AG04450 (cell line): ENCODE results near the gene CEP41. TPM values are rescaled to one million over a fixed set of nuclear protein-coding genes. Genes with fewer than 3 reads are reported as not detected.

Experiments used
- CTCF ChIA-PET: fragments of 300-600, 350-600 bp; formaldehyde crosslinking; extraction: SDS; loops from one replicate; lab custom pipeline; 2022; ENCODE audit warnings: antibody characterized with exemption, inconsistent platforms; lab: Charles Lee
- POLR2A ChIA-PET: fragments of 350-600 bp; formaldehyde crosslinking; extraction: SDS; loops from one replicate; lab custom pipeline; 2021; ENCODE audit warnings: antibody characterized with exemption, inconsistent platforms; lab: Yijun Ruan, JAX
- DNase-seq: peaks from one replicate; pipeline ENCODE4 v3.0.0-alpha.2; 2011; ENCODE audit warnings: low read depth, low spot score
- H3K27ac ChIP-seq: one replicate; pipeline ENCODE4 v1.5.1; 2012; ENCODE audit warnings: low read depth, low read length, control low read depth
- H3K27me3 ChIP-seq: one replicate; pipeline ENCODE4 v1.6.0; 2012; ENCODE audit warnings: low read length; ENCODE audit not compliant: control insufficient read depth, insufficient read depth
- H3K4me3 ChIP-seq: 2 replicates; pipeline ENCODE4 v1.5.1; 2011; ENCODE audit warnings: mild to moderate bottlenecking, low read depth, low read length, control low read depth
- H3K9me3 ChIP-seq: 2 replicates; pipeline ENCODE4 v1.5.1; 2012; ENCODE audit warnings: low read length; ENCODE audit not compliant: control insufficient read depth, insufficient read depth
- CTCF ChIP-seq: IDR thresholded peaks from 2 replicates; pipeline ENCODE4 v1.5.1; 2011; ENCODE audit warnings: low read depth, low read length, control low read depth, inconsistent platforms
- polyA plus RNA-seq: library from polyadenylated mRNA; depleted of rRNA; stranded (reverse); fragments of >200 nt; gene quantifications from 2 replicates; pipeline ENCODE4 v1.2.3, GENCODE V29; 2011

The CEP41 gene
- polyA plus RNA-seq, 1 experiment = 26.4 TPM

GRCh38 chr7:130435311-130435854, 5.4 kb downstream of the CEP41 start:
- CTCF ChIA-PET = no interaction called here
- no peak for DNase-seq
- Histone ChIP-seq H3K9me3 (no peaks in the 10 kb centered on the region; the same call in 1 of the 2 replicates), H3K4me3 (no peak overlapping the region), H3K27ac (no peak overlapping the region), H3K27me3 (no peaks in the 10 kb centered on the region)
- POLR2A ChIA-PET = no interaction called here
- TF ChIP-seq CTCF = no peak

GRCh38 chr7:130433301-130433700, 7.5 kb downstream of the CEP41 start:
- no peak overlapping the region for H3K4me3 ChIP-seq
- ChIA-PET CTCF (interaction anchor here (0.6 kb wide), 1 partner anchor 1512 kb away, joined by 3 read pairs; no protein-coding TSS in a partner anchor), POLR2A (no interaction called here)
- H3K27me3 ChIP-seq = no peaks in the 10 kb centered on the region
- DNase-seq = no peak
- no peaks in the 10 kb centered on the region for H3K9me3 ChIP-seq
- TF ChIP-seq CTCF = no peak
- no peak overlapping the region for H3K27ac ChIP-seq

GRCh38 chr7:130432886-130433285, 7.9 kb downstream of the CEP41 start:
- CTCF ChIA-PET = interaction anchor here (0.6 kb wide), 1 partner anchor 1512 kb away, joined by 3 read pairs; no protein-coding TSS in a partner anchor
- Histone ChIP-seq H3K9me3 (no peaks in the 10 kb centered on the region), H3K27ac (no peak overlapping the region), H3K4me3 (no peak overlapping the region), H3K27me3 (no peaks in the 10 kb centered on the region)
- POLR2A ChIA-PET = interaction anchor here (0.6 kb wide), 1 partner anchor 142 kb away, joined by 3 read pairs; no protein-coding TSS in a partner anchor
- no peak for DNase-seq
- TF ChIP-seq CTCF = no peak

- no peaks in the 10 kb centered on the region for H3K27me3 ChIP-seq
- H3K4me3 ChIP-seq = peak overlapping the region; percentile 41
- peak overlapping the region; percentile 86 for H3K27ac ChIP-seq
- ChIA-PET POLR2A (interaction anchor here (0.6 to 1.5 kb wide), 4 partner anchors 10 to 126 kb away, joined by 3 to 7 read pairs (median 4); partner anchors contain the start of gene CEP41), CTCF (no interaction called here)
- DNase-seq = peak; percentile 68
- no peaks in the 10 kb centered on the region for H3K9me3 ChIP-seq
- TF ChIP-seq CTCF = no peak
Measured at GRCh38 chr7:130430841-130431666, 9.8 kb downstream of the CEP41 start.

GRCh38 chr7:130430115-130430514, 10.7 kb downstream of the CEP41 start:
- ChIA-PET CTCF (no interaction called here), POLR2A (interaction anchor here (0.6 to 1.5 kb wide), 4 partner anchors 11 to 127 kb away, joined by 3 to 7 read pairs (median 4); partner anchors contain the start of gene CEP41)
- no peak for DNase-seq
- Histone ChIP-seq H3K9me3 (no peaks in the 10 kb centered on the region), H3K27ac (no peak overlapping the region), H3K4me3 (peak overlapping the region; percentile 41; the same call in 1 of the 2 replicates), H3K27me3 (no peaks in the 10 kb centered on the region)
- no peak for TF ChIP-seq CTCF
